Hypothalamus (tissue), 51 donors: ENCODE measurements around the gene CADM2.

Experiments used
- DNase-seq, 51 donors: peaks; one replicate each; lab custom pipeline; 2025; lab: John Stamatoyannopoulos, UW

CADM2 gene

GRCh38 chr3:85758442-85758841 is 799.7 kb downstream of the CADM2 start:
- DNase-seq, result no peak

- DNase-seq, result no peak
Measured at GRCh38 chr3:85760342-85760741, 801.6 kb downstream of the CADM2 start.

DNA sequence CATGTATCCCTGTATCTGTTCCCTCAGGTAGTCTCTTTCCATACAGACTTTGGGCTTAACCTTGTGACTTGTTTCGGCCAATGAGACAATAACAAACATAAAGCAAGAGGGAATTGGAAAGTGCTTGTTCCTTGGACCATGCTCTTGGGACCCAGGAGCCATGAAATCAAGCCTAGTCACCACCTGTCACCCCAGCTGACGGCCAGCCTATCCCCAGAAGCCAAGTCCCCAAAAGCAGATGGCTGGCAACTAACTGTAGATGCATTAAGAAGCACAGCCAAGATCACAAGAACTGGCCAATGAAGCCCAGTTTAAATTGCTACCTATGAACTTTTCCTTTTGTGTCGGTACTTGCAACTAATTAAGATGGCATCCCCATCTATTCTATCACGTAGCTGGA is 822.0 kb downstream of the CADM2 start:
- DNase-seq, result no peak

DNA sequence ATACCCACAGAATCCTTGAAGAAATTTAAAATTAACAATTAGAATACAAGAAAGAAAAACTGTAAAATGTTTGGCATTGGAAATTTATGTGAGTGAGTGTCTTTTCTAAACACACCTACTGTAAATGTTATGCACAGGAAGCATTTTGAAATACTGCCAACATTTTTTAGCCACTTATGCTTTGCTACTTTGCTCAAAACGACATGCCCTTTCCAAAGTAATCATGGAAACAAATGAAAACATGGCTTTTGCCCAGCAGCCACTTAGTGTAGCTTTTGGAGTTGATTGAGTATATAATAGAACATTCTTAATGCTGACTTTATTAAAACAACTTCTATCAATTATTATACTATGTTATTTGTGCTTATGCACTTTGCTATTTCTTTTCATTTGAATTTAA is 823.0 kb downstream of the CADM2 start:
- no peak for DNase-seq

DNA sequence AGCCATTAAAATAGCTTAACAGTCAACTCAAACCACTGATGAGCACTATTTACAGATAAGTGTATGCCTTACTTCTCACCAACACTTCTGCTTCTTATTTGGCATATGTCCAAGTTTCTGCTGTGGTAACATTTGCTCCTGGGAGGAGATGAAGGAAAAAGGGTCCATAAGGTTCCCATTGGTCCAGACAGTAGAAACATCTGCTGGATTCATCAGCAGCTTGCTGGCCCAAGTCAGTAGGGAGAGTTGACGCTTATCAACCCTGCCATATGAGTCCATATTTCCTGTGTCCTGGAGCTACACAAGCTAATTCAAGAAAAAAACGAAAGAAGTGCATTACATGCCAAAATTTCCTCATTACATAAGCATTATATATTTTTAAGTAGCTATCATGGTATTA is 824.5 kb downstream of the CADM2 start:
- no peak for DNase-seq

DNA sequence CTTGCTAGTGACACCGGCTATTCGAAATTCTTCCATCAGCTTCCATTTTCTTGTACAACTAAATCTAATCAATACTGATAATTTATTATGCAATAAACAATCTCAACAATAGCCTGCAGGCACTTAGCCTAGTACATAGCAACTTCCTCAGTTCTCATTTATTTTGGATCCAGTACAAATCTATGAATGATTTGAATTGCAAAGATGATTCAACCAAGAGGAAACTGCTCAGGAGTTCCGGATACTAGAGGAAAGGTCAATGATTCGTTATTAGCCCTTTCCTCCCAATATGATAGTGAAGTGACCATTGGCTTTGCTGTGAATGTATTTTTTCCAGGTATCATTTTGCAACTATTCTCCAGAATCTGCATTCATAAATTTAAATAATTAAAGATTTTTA is 827.0 kb downstream of the CADM2 start:
- DNase-seq, result no peak

DNA sequence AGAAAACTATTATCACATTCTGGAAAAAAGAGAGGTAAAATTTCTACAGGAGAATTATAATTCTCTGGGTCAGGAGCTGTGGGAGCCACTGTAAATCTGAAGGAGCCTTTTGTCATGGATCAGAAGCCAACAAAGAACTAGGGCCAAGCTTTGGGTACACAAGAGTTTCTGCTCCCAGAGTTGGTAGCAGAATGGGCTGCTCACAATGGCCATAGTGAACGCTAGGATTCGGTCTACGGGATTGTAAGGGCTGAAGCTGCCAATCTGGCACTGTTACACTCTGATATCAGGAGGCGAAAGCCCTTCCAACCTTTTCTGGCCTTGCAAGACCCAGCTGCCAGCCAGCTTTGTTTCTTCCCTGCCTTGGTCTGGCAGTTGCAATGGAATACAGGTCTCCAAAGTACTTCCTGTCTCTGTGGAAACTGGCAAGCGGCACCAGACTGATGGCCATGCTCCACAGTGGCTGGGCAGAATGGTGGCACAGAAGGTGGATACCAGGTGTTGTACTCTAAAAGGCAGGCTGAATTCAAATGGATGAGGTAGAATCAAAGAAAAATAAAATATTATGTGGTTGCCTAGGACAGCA is 831.7 kb downstream of the CADM2 start:
- peak in 2 of 51 donors; percentile 2 to 3 for DNase-seq

DNA sequence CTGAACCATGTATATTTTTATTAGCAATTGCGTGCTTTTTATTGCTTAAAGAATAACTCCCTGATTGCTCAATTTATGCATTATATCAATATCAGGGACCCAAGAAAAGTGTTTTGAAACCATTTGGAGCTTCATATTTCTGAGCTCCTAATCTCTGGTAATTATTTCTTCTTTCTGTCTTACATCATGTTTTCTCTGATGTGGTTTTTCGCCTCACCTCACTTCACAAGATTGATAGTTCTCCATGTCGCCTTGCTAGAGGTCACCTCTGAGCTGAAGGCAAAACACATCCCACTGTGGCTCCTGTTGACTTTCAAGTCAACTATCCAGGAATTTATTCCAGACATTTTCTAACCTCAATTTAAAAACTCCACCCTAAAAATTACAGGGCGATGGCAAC is 837.4 kb downstream of the CADM2 start:
- no peak for DNase-seq

DNA sequence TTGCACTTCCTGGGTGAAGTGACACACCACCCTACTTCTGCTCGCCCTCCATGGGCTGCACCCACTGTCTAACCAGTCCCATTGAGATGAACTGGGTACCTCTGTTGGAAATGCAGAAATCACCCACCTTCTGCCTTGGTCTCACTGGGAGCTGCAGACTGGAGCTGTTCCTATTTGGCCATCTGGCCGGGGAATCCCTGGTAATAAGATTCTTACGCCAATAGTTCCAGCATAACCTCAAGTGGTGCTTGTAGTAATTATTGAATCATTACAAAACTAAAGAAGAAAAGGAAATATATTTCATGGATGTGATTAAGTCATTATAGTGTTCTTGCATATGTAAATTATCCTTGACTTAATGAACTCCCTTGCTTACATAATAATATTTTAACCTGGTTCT is 841.9 kb downstream of the CADM2 start:
- no peak for DNase-seq

DNA sequence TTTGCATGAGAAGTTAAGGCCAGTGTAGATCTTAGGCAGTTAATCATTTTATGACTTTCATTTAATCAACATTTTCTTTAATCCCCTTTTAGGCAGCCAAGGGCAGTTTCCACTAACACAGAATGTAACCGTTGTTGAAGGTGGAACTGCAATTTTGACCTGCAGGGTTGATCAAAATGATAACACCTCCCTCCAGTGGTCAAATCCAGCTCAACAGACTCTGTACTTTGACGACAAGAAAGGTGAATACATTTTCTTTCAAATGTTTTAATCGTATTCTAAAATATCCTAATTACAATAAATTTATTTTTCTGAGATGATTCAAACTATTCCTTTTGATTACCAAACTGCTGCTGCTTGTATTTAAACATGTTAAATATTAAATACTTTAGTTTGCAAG is 843.2 kb downstream of the CADM2 start:
- DNase-seq, result no peak

GRCh38 chr3:85808755-85809154 is 850.0 kb downstream of the CADM2 start:
- DNase-seq, result no peak

DNA sequence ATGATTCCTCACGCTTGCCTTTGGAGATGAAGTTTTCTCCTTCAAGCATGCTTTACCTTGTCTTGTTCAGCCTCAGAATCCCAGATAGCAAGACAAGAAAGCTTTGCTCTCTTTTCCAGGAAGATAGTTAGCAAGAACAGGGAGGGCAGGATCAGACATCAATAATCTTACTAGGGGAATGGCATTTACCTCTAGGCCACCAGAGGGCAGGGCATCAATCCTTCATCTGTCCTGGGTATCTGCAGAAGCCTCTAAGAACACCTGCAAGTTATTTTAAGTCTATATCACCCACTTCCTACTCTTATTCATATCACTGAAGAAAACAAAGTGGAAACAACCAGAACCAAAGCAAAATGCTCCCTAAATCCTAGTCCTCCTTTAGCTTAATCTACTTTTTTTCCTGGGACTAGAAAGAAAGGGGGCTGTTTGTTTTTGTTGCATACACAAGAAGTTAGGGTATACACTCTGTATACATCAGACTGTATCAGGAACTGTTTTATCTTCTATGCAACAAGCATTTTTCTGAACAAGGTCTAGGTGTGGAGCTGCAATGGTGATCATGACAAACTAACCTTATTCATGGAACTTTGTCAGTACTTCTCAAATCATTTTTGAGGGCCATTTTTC is 862.5 kb downstream of the CADM2 start:
- DNase-seq, result peak in 8 of 51 donors; percentile 1 to 27 (median 5)

GRCh38 chr3:85835857-85836440 is 877.2 kb downstream of the CADM2 start:
- DNase-seq, result no peak

- DNase-seq, result no peak
Measured at GRCh38 chr3:85837402-85837801, 878.6 kb downstream of the CADM2 start.

- no peak for DNase-seq
Measured at GRCh38 chr3:85838921-85839320, 880.1 kb downstream of the CADM2 start.

DNA sequence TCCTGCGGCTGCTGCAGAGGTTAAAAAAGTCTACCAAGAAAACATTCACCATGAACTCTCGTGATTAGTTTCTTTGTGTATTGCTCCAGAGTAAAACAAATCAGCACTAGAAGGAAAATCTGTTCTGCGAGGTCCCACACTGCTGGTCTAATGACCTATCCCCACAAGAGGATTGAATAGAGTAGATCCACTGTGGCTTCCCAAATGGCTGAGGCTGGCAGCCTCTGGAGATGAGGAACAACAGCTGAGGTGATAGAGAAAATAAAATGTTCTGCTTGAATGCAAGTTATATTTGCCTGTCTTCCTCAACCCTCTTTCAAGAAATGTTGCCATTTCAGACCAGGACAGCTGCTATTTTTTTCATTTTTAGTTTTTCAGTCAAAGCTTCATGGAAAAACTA is 883.3 kb downstream of the CADM2 start:
- no peak for DNase-seq

GRCh38 chr3:85846940-85847339 is 888.2 kb downstream of the CADM2 start:
- no peak for DNase-seq

DNA sequence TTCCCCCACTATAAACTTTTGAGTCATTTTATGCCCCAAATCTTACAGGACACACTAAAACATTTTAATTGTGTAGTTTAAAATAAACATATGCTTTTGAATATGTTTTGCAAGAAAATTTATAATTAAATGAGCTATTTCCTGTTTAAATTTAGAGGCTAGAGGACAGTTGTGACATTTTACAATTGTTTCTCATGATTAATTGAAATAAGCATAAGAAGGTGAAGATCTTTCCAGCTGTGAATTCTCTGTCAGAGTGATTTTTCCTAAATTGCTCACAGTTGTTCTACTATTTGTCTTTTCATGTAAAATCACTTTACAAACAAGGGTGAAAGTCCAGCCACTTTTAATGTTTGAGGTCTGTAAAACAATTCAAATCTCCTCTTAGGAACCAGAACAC is 892.3 kb downstream of the CADM2 start:
- DNase-seq, result no peak

- no peak for DNase-seq
Measured at GRCh38 chr3:85853805-85854204, 895.0 kb downstream of the CADM2 start.

GRCh38 chr3:85862893-85863455 is 904.2 kb downstream of the CADM2 start:
- DNase-seq, result no peak

DNA sequence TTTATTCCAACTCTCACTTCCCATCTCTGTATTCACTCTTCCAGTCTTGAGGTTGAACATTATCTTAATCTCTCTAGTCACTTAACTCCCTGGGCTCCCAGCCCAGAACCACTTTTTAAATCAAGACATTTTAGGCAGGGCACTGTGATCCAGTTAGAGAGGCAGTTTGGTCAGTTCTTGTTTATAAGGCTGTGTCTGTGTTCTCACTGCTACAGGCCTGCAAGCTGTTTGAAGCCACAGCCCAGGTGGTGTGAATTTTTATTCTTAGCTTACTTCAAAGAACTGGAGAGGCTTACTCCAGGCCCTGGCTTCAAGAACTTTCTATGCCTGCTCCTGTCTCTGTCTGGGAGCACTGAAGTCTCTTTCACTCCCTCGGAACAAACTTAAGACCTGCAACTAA is 906.1 kb downstream of the CADM2 start:
- peak in 1 of 51 donors; percentile 1 for DNase-seq

GRCh38 chr3:85867072-85867471 is 908.3 kb downstream of the CADM2 start:
- DNase-seq, result no peak
